Adrenal gland (tissue), 12 donors: ENCODE measurements around the gene RASA2. TPM values are rescaled to one million over a fixed set of nuclear protein-coding genes. Genes with fewer than 3 reads are reported as not detected.
A peak's percentile ranks its signal among the peaks of the same experiment; 100 is the strongest.

Experiments used
- DNase-seq, 7 donors: peaks; one replicate each; pipeline ENCODE4 v3.0.0-alpha.2; 2019 to 2020
- H3K27ac ChIP-seq, 5 donors: fragments of 200-600 bp; sonication (generic) in 4 of 5; 1 replicate in 3 of 5; 2 replicates in 2 of 5; pipeline versions ENCODE4 v1.5.1 to v1.8.0; 2016 to 2020; ENCODE audit warnings: mild to moderate bottlenecking in 1 of 5
- H3K27me3 ChIP-seq: fragments of 200-600 bp; 2 replicates; pipeline ENCODE4 v1.8.0; 2021
- H3K36me3 ChIP-seq, 2 donors: fragments of 200-600 bp; replicated peaks in 1 of 2; 1 replicate in 1 of 2; 2 replicates in 1 of 2; pipeline versions ENCODE4 v1.5.1 to v1.8.0; 2018 to 2022
- H3K4me1 ChIP-seq, 2 donors: fragments of 200-600 bp; replicated peaks in 1 of 2; 1 replicate in 1 of 2; 2 replicates in 1 of 2; pipeline versions ENCODE4 v1.5.1 to v1.8.0; 2018 to 2021
- H3K4me3 ChIP-seq, 4 donors: fragments of 200-600 bp; sonication (generic) in 3 of 4; one replicate each; pipeline ENCODE4 v1.5.1; 2016 to 2018
- H3K9me3 ChIP-seq, 3 donors: fragments of 200-600 bp; sonication (generic) in 1 of 3; replicated peaks in 1 of 3; 1 replicate in 2 of 3; 2 replicates in 1 of 3; pipeline versions ENCODE4 v1.5.1 to v1.8.0; 2016 to 2021
- CTCF ChIP-seq, 6 experiments: fragments of 450-650 bp in 4 of 6; fragments of 200-600 bp in 2 of 6; sonication (generic) in 1 of 6; IDR thresholded peaks; 1 replicate in 5 of 6; 2 replicates in 1 of 6; pipeline versions ENCODE4 v1.5.1 to v1.8.0; 2016 to 2021; ENCODE audit warnings: antibody characterized with exemption in 6 of 6, mild to moderate bottlenecking in 2 of 6, moderate library complexity in 1 of 6
- POLR2A ChIP-seq, 2 donors: fragments of 450-650 bp; IDR thresholded peaks; one replicate each; pipeline ENCODE4 v1.6.1; 2017; ENCODE audit warnings: antibody characterized with exemption in 2 of 2, mild to moderate bottlenecking in 2 of 2, moderate library complexity in 1 of 2
- WGBS, 4 donors: extraction: QIAGEN DNeasy Blood & Tissue Kit in 2 of 4; methylation state at CpG; one replicate each; pipeline versions ENCODE4 v1.1.5 to v1.1.7; 2013 to 2017; 5-methylcytosine and 5-hydroxymethylcytosine counted together
- intact Hi-C, 2 donors: fragments of 100-400 bp; cut with DNase I; formaldehyde crosslinking; loops; one replicate each; pipeline versions ENCODE4 v1.14.1 to v1.15.0; 2022 to 2023
- polyA plus RNA-seq, 3 donors: library from polyadenylated mRNA; stranded (reverse); fragments of 200-250 nt in 2 of 3; fragments of 350-450 nt in 1 of 3; fragmentation: Illumina TruSeq in 1 of 3; extraction: RNeasy Lipid Tissue Mini Kit (QIAGEN cat#74804) in 1 of 3; gene quantifications; one replicate each; pipeline ENCODE4 v1.2.3, GENCODE V29; 2013 to 2014
- total RNA-seq, 9 donors: library from RNA; depleted of rRNA in 4 of 9; stranded (reverse); fragments of >200 nt in 4 of 9; fragments of 120-200 nt in 1 of 9; fragmentation: NEBNext Ultra II Directional in 1 of 9; extraction: Animal tissue kit (Norgen Biotek cat#: 25700) in 1 of 9; gene quantifications; one replicate each; pipeline versions ENCODE4 v1.1.0 to v1.2.4, GENCODE V29; 2013 to 2023
- donor health status: healthy with polysubstance abuse.
- donor health status: Bipolar disorder and iron deficiency.
- donor health status: DM: yes; HTN: yes; CAD: no.
- donor health status: DM: no; HTN: no; CAD: no.
- donor health status: DM: no; HTN: no; CAD: no.
- donor health status: DM: yes; HTN: yes; CAD: no.

Gene RASA2
- total and polyA plus RNA-seq, 12 donors, result 5.7 to 52.5 (median 10.2) TPM

- no peak for DNase-seq
- H3K27ac ChIP-seq, result no peak overlapping the region
- H3K4me1 ChIP-seq, result peaks cover 0 to 4% of the 10 kb centered on the region in 2 donors
- no peaks in the 10 kb centered on the region for H3K36me3 ChIP-seq
- no peak overlapping the region for H3K4me3 ChIP-seq
- intact Hi-C loops, result no loop called here
- no peaks in the 10 kb centered on the region for H3K27me3 ChIP-seq
- H3K9me3 ChIP-seq, result no peaks in the 10 kb centered on the region
- WGBS, 4 donors, result 36 to 71% (median 39%) methylated on average over 3 of the region's 3 CpGs
- TF ChIP-seq CTCF (IDR thresholded peaks at IDR 0.05) (no peak), POLR2A (IDR thresholded peaks at IDR 0.05) (no peak)
Observed at GRCh38 chr3:141649871-141650270, 163.0 kb downstream of the RASA2 start.

- Histone ChIP-seq H3K27me3 (no peaks in the 10 kb centered on the region), H3K9me3 (no peaks in the 10 kb centered on the region), H3K36me3 (no peaks in the 10 kb centered on the region), H3K27ac (no peak overlapping the region), H3K4me3 (no peak overlapping the region), H3K4me1 (peaks cover 0 to 4% of the 10 kb centered on the region in 2 donors)
- no peak for DNase-seq
- 72 to 96% (median 90%) methylated on average over 2 of the region's 2 CpGs for WGBS, 4 donors
- intact Hi-C loops, result no loop called here
- no peak for TF ChIP-seq CTCF (IDR thresholded peaks at IDR 0.05)
- TF ChIP-seq POLR2A (IDR thresholded peaks at IDR 0.05), result no peak
Observed at GRCh38 chr3:141650783-141651182, 164.0 kb downstream of the RASA2 start.

GRCh38 chr3:141651409-141651808 lies 164.6 kb downstream of the RASA2 start:
- H3K27me3 ChIP-seq, result no peaks in the 10 kb centered on the region
- intact Hi-C loops, result no loop called here
- H3K27ac ChIP-seq, result peak overlapping the region in 1 of 5 donors; percentile 3
- H3K36me3 ChIP-seq, result no peaks in the 10 kb centered on the region
- DNase-seq, result no peak
- no peak overlapping the region for H3K4me3 ChIP-seq
- no peaks in the 10 kb centered on the region for H3K9me3 ChIP-seq
- WGBS, 4 donors, result 28 to 60% (median 42%) methylated on average over 1 to 2 of the region's 2 CpGs
- peaks cover 0 to 4% of the 10 kb centered on the region in 2 donors for H3K4me1 ChIP-seq
- TF ChIP-seq POLR2A (IDR thresholded peaks at IDR 0.05) (no peak), CTCF (IDR thresholded peaks at IDR 0.05) (no peak)

- no peaks in the 10 kb centered on the region for H3K36me3 ChIP-seq
- no peak overlapping the region for H3K27ac ChIP-seq
- 85 to 96% (median 92%) methylated on average over 4 to 5 of the region's 5 CpGs for WGBS, 4 donors
- peaks cover 0 to 4% of the 10 kb centered on the region in 2 donors for H3K4me1 ChIP-seq
- no peak for DNase-seq
- H3K27me3 ChIP-seq, result no peaks in the 10 kb centered on the region
- TF ChIP-seq CTCF (IDR thresholded peaks at IDR 0.05) (no peak), POLR2A (IDR thresholded peaks at IDR 0.05) (no peak)
- no peaks in the 10 kb centered on the region for H3K9me3 ChIP-seq
- no peak overlapping the region for H3K4me3 ChIP-seq
- intact Hi-C loops, result no loop called here
Observed at GRCh38 chr3:141652349-141652748, 165.5 kb downstream of the RASA2 start.
